CD4-positive, alpha-beta T cell (primary cell): ENCODE results near the gene IL1R1. TPM values are rescaled to one million over a fixed set of nuclear protein-coding genes. Genes with fewer than 3 reads are reported as not detected.

Experiments
- ATAC-seq: fragments of 200-7000 bp; cut with Tn5 transposase; one replicate; pipeline ENCODE4 v1.10.0; 2022; ENCODE audit warnings: mild to moderate bottlenecking; ENCODE audit not compliant: poor library complexity
- CTCF ChIA-PET: fragments of 350-600 bp; sonication (Branson Sonifier 250); formaldehyde crosslinking; loops from one replicate; lab custom pipeline; 2021; ENCODE audit warnings: antibody characterized with exemption, inconsistent platforms; lab: Charles Lee
- POLR2A ChIA-PET: fragments of 350-600 bp; sonication (Branson Sonifier 250); formaldehyde crosslinking; loops from one replicate; lab custom pipeline; 2021; ENCODE audit warnings: antibody characterized with exemption, inconsistent platforms; lab: Charles Lee
- DNase-seq, 14 experiments: peaks; one replicate each; pipeline ENCODE4 v3.0.0-alpha.2; 2013 to 2020; ENCODE audit warnings: mixed read lengths in 2 of 14
- H3K27ac ChIP-seq, 2 donors: one replicate each; pipeline versions ENCODE4 v1.5.1 to v1.7.0; 2013; ENCODE audit warnings: low read length in 2 of 2, low read depth in 1 of 2, mild to moderate bottlenecking in 1 of 2
- H3K27me3 ChIP-seq, 2 experiments: 1 replicate in 1 of 2; 2 replicates in 1 of 2; pipeline versions ENCODE4 v1.6.1 to v1.7.0; 2013; ENCODE audit warnings: low read length in 2 of 2, control low read depth in 1 of 2, mild to moderate bottlenecking in 1 of 2, moderate library complexity in 1 of 2; ENCODE audit not compliant: insufficient read depth in 2 of 2, control insufficient read depth in 1 of 2
- H3K36me3 ChIP-seq: one replicate; pipeline ENCODE4 v1.6.1; 2013; ENCODE audit warnings: low read length, control low read depth; ENCODE audit not compliant: insufficient read depth
- H3K4me1 ChIP-seq: one replicate; pipeline ENCODE4 v1.6.1; 2013; ENCODE audit warnings: low read length, control low read depth; ENCODE audit not compliant: insufficient read depth
- H3K4me3 ChIP-seq: one replicate; pipeline ENCODE4 v1.5.1; 2013; ENCODE audit warnings: mild to moderate bottlenecking, low read length, moderate library complexity
- H3K9me3 ChIP-seq, 2 experiments: 1 replicate in 1 of 2; 2 replicates in 1 of 2; pipeline versions ENCODE4 v1.6.1 to v1.7.0; 2013; ENCODE audit warnings: low read length in 2 of 2, mild to moderate bottlenecking in 2 of 2, control low read depth in 1 of 2, moderate library complexity in 1 of 2; ENCODE audit not compliant: control insufficient read depth in 1 of 2, insufficient read depth in 1 of 2
- H3K27ac Mint-ChIP-seq: one replicate; pipeline ENCODE4 v1.8.0; 2020; ENCODE audit warnings: mixed read lengths
- H3K27me3 Mint-ChIP-seq: one replicate; pipeline ENCODE4 v1.8.0; 2021; ENCODE audit warnings: mixed read lengths
- H3K36me3 Mint-ChIP-seq: one replicate; pipeline ENCODE4 v1.8.0; 2021; ENCODE audit warnings: low read depth, mixed read lengths
- H3K4me1 Mint-ChIP-seq: one replicate; pipeline ENCODE4 v1.8.0; 2021; ENCODE audit warnings: low read depth, mixed read lengths
- H3K4me3 Mint-ChIP-seq: one replicate; pipeline ENCODE4 v1.8.0; 2020; ENCODE audit warnings: mild to moderate bottlenecking, mixed read lengths
- H3K9me3 Mint-ChIP-seq: one replicate; pipeline ENCODE4 v1.8.0; 2020; ENCODE audit warnings: mixed read lengths
- CTCF ChIP-seq: fragments of 200-600 bp; IDR thresholded peaks from one replicate; pipeline ENCODE4 v1.8.0; 2022; ENCODE audit warnings: antibody characterized with exemption, mild to moderate bottlenecking
- intact Hi-C, 2 experiments: fragments of 100-400 bp; cut with DNase I in 1 of 2; cut with micrococcal nuclease in 1 of 2; formaldehyde crosslinking; loops; one replicate each; pipeline versions ENCODE4 v1.15.1 to v1.9.0; 2023 to 2025; cut with DNase I, micrococcal nuclease
- total RNA-seq, 174 experiments: library from RNA in 2 of 174; stranded (reverse) in 2 of 174; gene quantifications; one replicate each; pipeline ENCODE4 v1.2.3 and lab custom pipeline; 2021 to 2026

The IL1R1 gene
- total RNA-seq, 2 experiments from 2014 or later = 0.22 to 0.49 TPM

- no peaks in the 10 kb centered on the region for H3K9me3 Mint-ChIP-seq
- DNase-seq = no peak
Measured at GRCh38 chr2:102154946-102155702, 12.6 kb downstream of the IL1R1 start.

DNA sequence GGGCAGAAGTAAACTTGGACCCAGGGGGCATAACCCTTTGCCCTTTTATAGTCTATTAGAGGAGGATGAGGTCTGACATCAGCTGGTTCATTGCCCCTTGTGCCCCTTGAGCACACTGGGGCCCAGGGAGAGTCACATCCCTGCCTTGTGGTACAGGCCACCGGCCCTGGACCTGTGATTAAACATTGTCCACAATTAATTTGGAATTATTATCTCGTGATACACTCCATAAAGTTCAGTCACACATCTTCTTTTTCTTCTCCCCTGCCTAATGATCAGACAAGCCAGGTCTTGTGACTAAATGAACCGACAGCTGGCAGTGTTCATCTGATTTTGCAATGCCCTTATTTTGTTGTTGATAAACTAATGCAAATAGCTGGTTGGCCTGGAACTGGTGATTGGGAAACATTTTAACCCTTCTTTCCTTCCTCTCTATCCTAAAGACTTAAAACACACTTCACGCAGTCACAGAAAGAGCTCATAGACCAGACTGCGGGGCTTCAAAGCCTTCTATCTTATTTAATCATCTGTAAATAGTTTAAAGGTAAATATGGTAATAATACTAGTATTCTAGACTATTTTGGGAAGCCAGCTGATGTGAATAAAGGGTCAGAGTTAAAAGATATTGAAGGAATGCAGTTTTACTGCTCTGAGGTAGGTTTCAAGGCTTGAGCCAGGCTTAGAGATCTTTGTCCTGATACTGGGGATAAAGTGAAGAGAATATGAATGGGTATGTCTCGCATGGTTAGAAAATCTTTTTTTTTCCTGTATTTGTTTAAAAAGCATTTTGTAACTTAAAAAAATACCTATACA is 13.4 kb downstream of the IL1R1 start:
- Histone ChIP-seq H3K27me3 (no peaks in the 10 kb centered on the region), H3K36me3 (no peaks in the 10 kb centered on the region), H3K4me1 (no peaks in the 10 kb centered on the region), H3K4me3 (no peak overlapping the region), H3K27ac (no peak overlapping the region), H3K9me3 (peaks cover 0 to 6% of the 10 kb centered on the region in 2 experiments)
- intact Hi-C loops = no loop called here
- Mint-ChIP-seq H3K9me3 (no peaks in the 10 kb centered on the region), H3K4me1 (no peaks in the 10 kb centered on the region), H3K27me3 (no peaks in the 10 kb centered on the region), H3K27ac (no peak overlapping the region), H3K36me3 (no peaks in the 10 kb centered on the region), H3K4me3 (no peak overlapping the region)
- no peak for ATAC-seq
- CTCF ChIA-PET = no interaction called here
- no peak for TF ChIP-seq CTCF
- POLR2A ChIA-PET = no interaction called here
- DNase-seq = peak in 1 of 14 experiments; percentile 29

More at GRCh38 chr2:102154946-102155702, 12.6 kb downstream of the IL1R1 start:
- no peaks in the 10 kb centered on the region for H3K36me3 Mint-ChIP-seq
- H3K4me3 ChIP-seq = no peak overlapping the region
- no peaks in the 10 kb centered on the region for H3K36me3 ChIP-seq
- H3K27ac Mint-ChIP-seq = no peak overlapping the region
- H3K27me3 Mint-ChIP-seq = no peaks in the 10 kb centered on the region
- no peak for TF ChIP-seq CTCF
- H3K27me3 ChIP-seq = no peaks in the 10 kb centered on the region
- intact Hi-C loops = no loop called here
- no peaks in the 10 kb centered on the region for H3K4me1 Mint-ChIP-seq
- no peaks in the 10 kb centered on the region for H3K4me1 ChIP-seq
- H3K4me3 Mint-ChIP-seq = no peak overlapping the region
- CTCF ChIA-PET = no interaction called here
- H3K27ac ChIP-seq = no peak overlapping the region
- H3K9me3 ChIP-seq = peaks cover 0 to 6% of the 10 kb centered on the region in 2 experiments
- no peak for ATAC-seq
- POLR2A ChIA-PET = no interaction called here

GRCh38 chr2:102158011-102158755 is 15.6 kb downstream of the IL1R1 start:
- no peak for ATAC-seq
- TF ChIP-seq CTCF = no peak
- intact Hi-C loops = no loop called here
- no peak for DNase-seq
- Mint-ChIP-seq H3K4me3 (no peak overlapping the region), H3K27me3 (no peaks in the 10 kb centered on the region), H3K4me1 (no peaks in the 10 kb centered on the region), H3K36me3 (no peaks in the 10 kb centered on the region), H3K27ac (no peak overlapping the region), H3K9me3 (no peaks in the 10 kb centered on the region)
- Histone ChIP-seq H3K4me3 (no peak overlapping the region), H3K9me3 (no peaks in the 10 kb centered on the region), H3K27me3 (no peaks in the 10 kb centered on the region), H3K4me1 (no peaks in the 10 kb centered on the region), H3K36me3 (no peaks in the 10 kb centered on the region), H3K27ac (no peak overlapping the region)
- ChIA-PET POLR2A (no interaction called here), CTCF (no interaction called here)
